Mesenteric fat pad (tissue), 1 donor: ENCODE measurements around the gene TLR4. TPM values are rescaled to one million over a fixed set of nuclear protein-coding genes. Genes with fewer than 3 reads are reported as not detected.

Experiments
- DNase-seq: peaks from one replicate; pipeline ENCODE4 v3.0.0-alpha.2; 2020; ENCODE audit warnings: low spot score
- total RNA-seq: library from RNA; stranded (reverse); fragmentation: NEBNext Ultra II Directional; extraction: Animal tissue kit (Norgen Biotek cat#: 25700); gene quantifications from one replicate; pipeline ENCODE4 v1.2.1, GENCODE V29; 2021
- donor health status: DM: yes; HTN: yes; CAD: no.

The TLR4 gene
- total RNA-seq, 1 donor from 2014 or later: 62.8 TPM

- no peak for DNase-seq
These were observed 10.1 kb downstream of the TLR4 start for GRCh38 chr9:117714282-117714681.

- DNase-seq: no peak
These were observed 11.3 kb downstream of the TLR4 start for GRCh38 chr9:117715411-117715989.

- DNase-seq: no peak
These were observed 13.9 kb downstream of the TLR4 start for GRCh38 chr9:117718085-117718484.

- DNase-seq: no peak
These were observed 14.5 kb downstream of the TLR4 start for GRCh38 chr9:117718701-117719100.

GRCh38 chr9:117719161-117719920, 15.1 kb downstream of the TLR4 start:
- DNase-seq: no peak

GRCh38 chr9:117720066-117720465, 15.9 kb downstream of the TLR4 start:
- DNase-seq: no peak

GRCh38 chr9:117720555-117720954, 16.4 kb downstream of the TLR4 start:
- DNase-seq: no peak

- DNase-seq: no peak
These were observed 16.8 kb downstream of the TLR4 start for GRCh38 chr9:117720987-117721386.

GRCh38 chr9:117722108-117722761, 18.0 kb downstream of the TLR4 start:
- no peak for DNase-seq

GRCh38 chr9:117723986-117724625, 19.9 kb downstream of the TLR4 start:
- DNase-seq: no peak

- no peak for DNase-seq
These were observed 21.3 kb downstream of the TLR4 start for GRCh38 chr9:117725426-117725887.

- DNase-seq: no peak
These were observed 25.2 kb downstream of the TLR4 start for GRCh38 chr9:117729375-117729774.

- DNase-seq: no peak
These were observed 28.3 kb downstream of the TLR4 start for GRCh38 chr9:117732494-117732893.

- DNase-seq: no peak
These were observed 29.3 kb downstream of the TLR4 start for GRCh38 chr9:117733465-117733864.

GRCh38 chr9:117734082-117734481, 29.9 kb downstream of the TLR4 start:
- no peak for DNase-seq

GRCh38 chr9:117734523-117735314, 30.5 kb downstream of the TLR4 start:
- no peak for DNase-seq

GRCh38 chr9:117737721-117738226, 33.6 kb downstream of the TLR4 start:
- DNase-seq: no peak

- no peak for DNase-seq
These were observed 35.0 kb downstream of the TLR4 start for GRCh38 chr9:117739206-117739605.

- DNase-seq: no peak
These were observed 35.6 kb downstream of the TLR4 start for GRCh38 chr9:117739624-117740347.

- DNase-seq: no peak
These were observed 37.9 kb downstream of the TLR4 start for GRCh38 chr9:117742131-117742530.
